Measurements from ENCODE around the gene ORM1.

The ORM1 gene

DNA sequence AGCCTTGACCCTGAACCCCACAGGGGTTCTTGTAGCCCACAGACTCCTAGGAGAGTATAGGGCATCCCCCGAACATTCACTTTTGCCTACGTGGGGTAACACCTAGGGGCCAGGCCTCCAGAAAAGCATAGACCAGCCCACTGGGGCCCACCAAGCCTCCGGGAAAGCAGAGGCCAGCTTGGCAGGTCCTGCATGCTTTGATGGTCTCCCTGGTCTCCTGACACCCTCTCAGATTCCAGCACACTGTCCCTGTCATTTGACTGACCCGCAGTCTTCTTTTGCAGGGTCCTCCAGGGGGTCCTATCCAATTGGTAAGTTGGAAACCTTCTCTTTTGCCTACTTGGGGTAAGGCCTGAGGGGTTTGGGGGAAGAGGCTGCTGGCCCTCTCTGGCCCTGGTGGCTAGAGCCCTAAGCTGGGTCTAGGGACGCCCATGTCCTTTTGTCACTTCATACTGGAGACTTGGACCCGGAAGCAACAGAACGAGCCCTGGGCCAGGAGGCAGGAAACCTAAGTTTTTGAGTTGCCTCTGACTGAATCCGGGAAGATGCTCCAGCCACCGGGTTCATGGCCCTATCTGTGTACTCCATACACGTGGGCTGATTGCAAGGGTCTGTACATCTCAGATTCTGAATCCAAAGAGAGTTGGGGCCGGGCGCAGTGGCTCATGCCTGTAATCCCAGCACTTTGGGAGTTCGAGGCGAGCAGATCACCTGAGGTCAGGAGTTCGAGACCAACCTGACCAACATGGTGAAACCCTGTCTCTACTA, 20.9 kb upstream of the ORM1 start:
- no peaks in the 10 kb centered on the region for H3K4me1 ChIP-seq (ENCODE audit: control insufficient read depth, low read depth, low read length)
- no peak overlapping the region for H3K9ac ChIP-seq (ENCODE audit: low read length)
- no peaks in the 10 kb centered on the region for H3K36me3 ChIP-seq (ENCODE audit: control insufficient read depth, low read depth, low read length)
- H3K27me3 ChIP-seq (ENCODE audit: control insufficient read depth, insufficient read depth, low read length): no peaks in the 10 kb centered on the region
- no peaks in the 10 kb centered on the region for H3K9me3 ChIP-seq (ENCODE audit: control insufficient read depth, low read depth, low read length)
- no peak overlapping the region for H3K27ac ChIP-seq (ENCODE audit: low read length)
- no peak overlapping the region for H3K4me3 ChIP-seq (ENCODE audit: low read length)

DNA sequence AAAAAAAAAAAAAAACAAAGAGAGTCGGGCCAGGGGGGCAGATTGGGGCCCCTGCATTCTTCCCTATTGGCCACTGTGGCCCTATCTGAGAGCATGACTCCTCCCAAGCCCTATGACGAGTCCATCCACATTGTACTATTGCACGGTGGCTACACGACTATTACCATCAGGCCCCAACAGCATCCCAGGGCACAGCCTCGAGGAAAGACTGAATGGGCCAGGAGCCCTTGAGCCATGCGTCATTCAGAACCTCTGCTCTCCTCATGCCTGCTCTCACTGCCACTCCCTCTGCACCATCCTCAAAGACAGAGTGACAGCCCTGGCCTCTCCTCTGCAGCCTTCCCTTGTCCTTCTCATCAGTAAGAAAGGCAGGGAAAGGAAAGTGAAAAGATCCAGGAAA, 20.2 kb upstream of the ORM1 start:
- no peak overlapping the region for H3K9ac ChIP-seq (ENCODE audit: low read length)
- H3K36me3 ChIP-seq (ENCODE audit: control insufficient read depth, low read depth, low read length): no peaks in the 10 kb centered on the region

GRCh38 chr9:114303571-114303970, 19.3 kb upstream of the ORM1 start:
- Histone ChIP-seq H3K4me1 (ENCODE audit: control insufficient read depth, low read depth, low read length) (no peaks in the 10 kb centered on the region), H3K9me3 (ENCODE audit: control insufficient read depth, low read depth, low read length) (no peaks in the 10 kb centered on the region), H3K27ac (ENCODE audit: low read length) (no peak overlapping the region), H3K36me3 (ENCODE audit: control insufficient read depth, low read depth, low read length) (no peaks in the 10 kb centered on the region), H3K9ac (ENCODE audit: low read length) (no peak overlapping the region), H3K4me3 (ENCODE audit: low read length) (no peak overlapping the region), H3K27me3 (ENCODE audit: control insufficient read depth, insufficient read depth, low read length) (no peaks in the 10 kb centered on the region)

More for the DNA sequence above, 20.2 kb upstream of the ORM1 start:
- Histone ChIP-seq H3K4me3 (ENCODE audit: low read length) (no peak overlapping the region), H3K4me1 (ENCODE audit: control insufficient read depth, low read depth, low read length) (no peaks in the 10 kb centered on the region), H3K27ac (ENCODE audit: low read length) (no peak overlapping the region), H3K9me3 (ENCODE audit: control insufficient read depth, low read depth, low read length) (no peaks in the 10 kb centered on the region), H3K27me3 (ENCODE audit: control insufficient read depth, insufficient read depth, low read length) (no peaks in the 10 kb centered on the region)

GRCh38 chr9:114303977-114304376, 18.9 kb upstream of the ORM1 start:
- H3K27me3 ChIP-seq (ENCODE audit: control insufficient read depth, insufficient read depth, low read length): no peaks in the 10 kb centered on the region

GRCh38 chr9:114304416-114305188, 18.3 kb upstream of the ORM1 start:
- H3K4me3 ChIP-seq (ENCODE audit: low read length): no peak overlapping the region
- no peaks in the 10 kb centered on the region for H3K27me3 ChIP-seq (ENCODE audit: control insufficient read depth, insufficient read depth, low read length)
- no peak overlapping the region for H3K9ac ChIP-seq (ENCODE audit: low read length)
- no peak overlapping the region for H3K27ac ChIP-seq (ENCODE audit: low read length)
- no peaks in the 10 kb centered on the region for H3K36me3 ChIP-seq (ENCODE audit: control insufficient read depth, low read depth, low read length)
- no peaks in the 10 kb centered on the region for H3K9me3 ChIP-seq (ENCODE audit: control insufficient read depth, low read depth, low read length)
- no peaks in the 10 kb centered on the region for H3K4me1 ChIP-seq (ENCODE audit: control insufficient read depth, low read depth, low read length)

More at GRCh38 chr9:114303977-114304376, 18.9 kb upstream of the ORM1 start:
- Histone ChIP-seq H3K36me3 (ENCODE audit: control insufficient read depth, low read depth, low read length) (no peaks in the 10 kb centered on the region), H3K4me3 (ENCODE audit: low read length) (no peak overlapping the region), H3K9me3 (ENCODE audit: control insufficient read depth, low read depth, low read length) (no peaks in the 10 kb centered on the region), H3K27ac (ENCODE audit: low read length) (no peak overlapping the region), H3K9ac (ENCODE audit: low read length) (no peak overlapping the region), H3K4me1 (ENCODE audit: control insufficient read depth, low read depth, low read length) (no peaks in the 10 kb centered on the region)

DNA sequence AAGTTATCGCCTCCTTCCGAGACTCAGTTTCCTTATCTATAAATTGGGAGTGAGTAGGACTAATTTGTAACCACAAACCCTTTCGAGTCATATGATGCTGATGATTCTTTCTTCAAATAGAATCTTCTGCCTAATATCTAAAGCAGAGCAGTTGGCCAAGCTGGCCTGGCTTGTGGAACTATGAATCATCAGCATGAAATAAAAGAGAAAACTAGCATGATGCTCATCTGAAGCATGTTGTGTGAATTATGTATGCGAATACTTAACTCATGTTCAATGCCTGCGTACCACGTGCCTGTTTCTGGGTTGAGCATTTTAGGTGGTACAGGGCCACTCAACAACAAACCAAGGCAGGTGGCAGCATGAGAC, 15.0 kb upstream of the ORM1 start:
- Histone ChIP-seq H3K4me1 (ENCODE audit: control insufficient read depth, low read depth, low read length) (no peaks in the 10 kb centered on the region), H3K9ac (ENCODE audit: low read length) (no peak overlapping the region), H3K4me3 (ENCODE audit: low read length) (no peak overlapping the region), H3K36me3 (ENCODE audit: control insufficient read depth, low read depth, low read length) (no peaks in the 10 kb centered on the region), H3K27me3 (ENCODE audit: control insufficient read depth, insufficient read depth, low read length) (no peaks in the 10 kb centered on the region), H3K9me3 (ENCODE audit: control insufficient read depth, low read depth, low read length) (no peaks in the 10 kb centered on the region), H3K27ac (ENCODE audit: low read length) (no peak overlapping the region)

GRCh38 chr9:114308361-114308950, 14.4 kb upstream of the ORM1 start:
- Histone ChIP-seq H3K36me3 (ENCODE audit: control insufficient read depth, low read depth, low read length) (no peaks in the 10 kb centered on the region), H3K4me1 (ENCODE audit: control insufficient read depth, low read depth, low read length) (no peaks in the 10 kb centered on the region), H3K4me3 (ENCODE audit: low read length) (no peak overlapping the region), H3K9me3 (ENCODE audit: control insufficient read depth, low read depth, low read length) (no peaks in the 10 kb centered on the region), H3K27ac (ENCODE audit: low read length) (no peak overlapping the region), H3K9ac (ENCODE audit: low read length) (no peak overlapping the region), H3K27me3 (ENCODE audit: control insufficient read depth, insufficient read depth, low read length) (no peaks in the 10 kb centered on the region)

DNA sequence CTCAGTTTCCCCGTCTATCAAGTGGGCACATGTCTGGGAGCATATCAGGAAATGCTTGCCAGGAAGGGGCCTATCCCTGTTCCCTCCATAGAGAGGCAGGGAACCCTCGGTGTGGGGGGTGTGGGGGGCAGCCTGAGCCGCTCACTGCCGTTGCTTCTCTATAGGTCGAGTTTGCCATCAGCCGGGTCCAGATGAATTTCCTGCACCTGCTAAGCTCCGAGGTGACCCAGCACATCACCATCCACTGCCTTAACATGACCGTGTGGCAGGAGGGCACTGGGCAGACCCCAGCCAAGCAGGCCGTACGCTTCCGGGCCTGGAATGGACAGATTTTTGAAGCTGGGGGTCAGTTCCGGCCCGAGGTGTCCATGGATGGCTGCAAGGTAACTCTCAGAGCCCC, 13.8 kb upstream of the ORM1 start:
- no peak overlapping the region for H3K4me3 ChIP-seq (ENCODE audit: low read length)
- H3K27ac ChIP-seq (ENCODE audit: low read length): no peak overlapping the region
- no peaks in the 10 kb centered on the region for H3K9me3 ChIP-seq (ENCODE audit: control insufficient read depth, low read depth, low read length)
- H3K4me1 ChIP-seq (ENCODE audit: control insufficient read depth, low read depth, low read length): no peaks in the 10 kb centered on the region
- H3K36me3 ChIP-seq (ENCODE audit: control insufficient read depth, low read depth, low read length): no peaks in the 10 kb centered on the region
- H3K9ac ChIP-seq (ENCODE audit: low read length): no peak overlapping the region
- H3K27me3 ChIP-seq (ENCODE audit: control insufficient read depth, insufficient read depth, low read length): no peaks in the 10 kb centered on the region

GRCh38 chr9:114310471-114311450, 12.1 kb upstream of the ORM1 start:
- no peak overlapping the region for H3K4me3 ChIP-seq (ENCODE audit: low read length)
- H3K27ac ChIP-seq (ENCODE audit: low read length): no peak overlapping the region
- no peaks in the 10 kb centered on the region for H3K4me1 ChIP-seq (ENCODE audit: control insufficient read depth, low read depth, low read length)
- no peaks in the 10 kb centered on the region for H3K27me3 ChIP-seq (ENCODE audit: control insufficient read depth, insufficient read depth, low read length)
- no peaks in the 10 kb centered on the region for H3K9me3 ChIP-seq (ENCODE audit: control insufficient read depth, low read depth, low read length)
- no peak overlapping the region for H3K9ac ChIP-seq (ENCODE audit: low read length)
- H3K36me3 ChIP-seq (ENCODE audit: control insufficient read depth, low read depth, low read length): no peaks in the 10 kb centered on the region

DNA sequence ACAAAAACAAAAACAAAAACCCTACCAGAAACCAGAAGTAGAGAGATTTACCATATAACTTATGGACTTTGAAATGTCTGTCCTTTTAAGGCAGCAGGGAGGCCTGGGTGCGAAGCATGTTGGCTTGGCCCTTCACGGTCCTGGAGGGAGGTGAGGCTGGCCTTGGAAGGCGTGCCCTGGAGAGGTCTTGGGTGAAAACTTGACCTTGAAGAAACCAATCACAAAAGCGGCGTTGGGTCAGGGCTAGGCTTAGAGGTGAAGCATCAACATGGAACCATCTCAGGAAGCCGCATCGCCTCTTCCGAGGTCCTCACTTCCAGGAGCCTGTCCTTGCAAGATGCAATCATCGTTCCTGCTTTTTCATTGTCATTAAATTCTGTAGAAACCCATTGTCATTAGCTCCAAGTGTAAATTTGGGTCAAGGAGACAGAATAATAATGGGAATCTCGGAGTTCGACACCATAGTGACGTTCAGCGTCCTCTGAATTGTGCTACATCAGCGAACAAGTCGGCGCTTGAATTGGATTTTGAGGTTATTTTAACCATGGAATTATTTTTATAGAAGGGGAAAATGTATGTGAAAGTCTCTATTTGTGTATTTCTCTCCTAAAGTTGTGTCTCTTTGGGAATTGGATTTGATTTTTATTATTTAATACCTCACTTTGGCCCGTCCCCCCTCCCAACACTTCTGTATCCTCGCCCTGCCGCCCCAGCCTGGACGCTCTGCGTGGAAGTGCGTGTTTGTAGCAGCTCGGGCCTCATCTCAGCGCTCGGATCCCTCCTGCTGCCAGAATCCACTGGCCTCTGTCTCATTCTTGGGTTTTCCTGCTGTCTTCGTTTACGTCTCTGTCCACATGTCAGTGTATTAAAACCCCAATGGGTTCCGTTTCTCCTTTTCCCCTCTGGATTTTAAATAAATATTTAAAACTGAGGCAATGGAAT, 11.1 kb upstream of the ORM1 start:
- Histone ChIP-seq H3K9ac (ENCODE audit: low read length) (no peak overlapping the region), H3K9me3 (ENCODE audit: control insufficient read depth, low read depth, low read length) (no peaks in the 10 kb centered on the region), H3K4me1 (ENCODE audit: control insufficient read depth, low read depth, low read length) (no peaks in the 10 kb centered on the region), H3K4me3 (ENCODE audit: low read length) (no peak overlapping the region), H3K27me3 (ENCODE audit: control insufficient read depth, insufficient read depth, low read length) (no peaks in the 10 kb centered on the region), H3K27ac (ENCODE audit: low read length) (no peak overlapping the region), H3K36me3 (ENCODE audit: control insufficient read depth, low read depth, low read length) (no peaks in the 10 kb centered on the region)

Data from iPS-18a (cell line).